C4-2B (cell line): ENCODE measurements around the gene ALAS1.

ENCODE experiments used
- CTCF ChIP-seq: fragments of 450-650 bp; conservative IDR thresholded peaks from 2 replicates; pipeline ENCODE4 v1.5.1; 2017; ENCODE audit warnings: mild to moderate bottlenecking
- ZFX ChIP-seq: fragments of 450-650 bp; IDR thresholded peaks from 2 replicates; pipeline ENCODE4 v1.6.1; 2017

GRCh38 chr3:52242039-52242438 is 44.1 kb downstream of the ALAS1 start:
- no peak for TF ChIP-seq CTCF
- TF ChIP-seq ZFX, result no peak
